Panc1 (cell line): ENCODE results near the gene FECH. TPM values are rescaled to one million over a fixed set of nuclear protein-coding genes. Genes with fewer than 3 reads are reported as not detected.
"Not testable (repeated sequence)": the region's sequence is repeated elsewhere in the genome, so short reads cannot be mapped to it uniquely, and the experiment has no call there.

Source experiments
- ATAC-seq: fragments of 200-7000 bp; cut with Tn5 transposase; 2 replicates; pipeline ENCODE4 v1.9.1; 2020; ENCODE audit warnings: mild to moderate bottlenecking, moderate library complexity
- BruUV-seq: library from RNA; stranded (reverse); fragments of 400-500 nt; replicated peaks from 2 replicates; lab custom pipeline; 2021; lab: Mats Ljungman, UMichigan
- CTCF ChIA-PET: fragments of 300-600 bp; sonication (Branson Sonifier 250); formaldehyde crosslinking; loops from one replicate; lab custom pipeline; 2022; ENCODE audit warnings: antibody characterized with exemption; lab: Charles Lee
- POLR2A ChIA-PET: fragments of 300-600 bp; sonication (Branson Sonifier 250); formaldehyde crosslinking; loops from one replicate; lab custom pipeline; 2022; ENCODE audit warnings: antibody characterized with exemption; lab: Charles Lee
- DNase-seq: peaks from one replicate; pipeline ENCODE4 v3.0.0-alpha.2; 2010; ENCODE audit warnings: low read depth, low spot score
- H3K27ac ChIP-seq: 2 replicates; pipeline ENCODE4 v1.5.1; 2011; ENCODE audit warnings: mild to moderate bottlenecking, low read length, inconsistent platforms
- H3K27me3 ChIP-seq: fragments of 200-500 bp; sonication (Bioruptor generic); 2 replicates; pipeline ENCODE4 v1.6.0; 2014; ENCODE audit warnings: low read length, inconsistent platforms; ENCODE audit not compliant: control insufficient read depth, insufficient read depth
- H3K36me3 ChIP-seq: fragments of 200-500 bp; sonication (Bioruptor generic); 2 replicates; pipeline ENCODE4 v1.5.1; 2014; ENCODE audit warnings: inconsistent platforms, mild to moderate bottlenecking, low read length, moderate library complexity; ENCODE audit not compliant: control insufficient read depth, insufficient read depth
- H3K4me1 ChIP-seq: 2 replicates; pipeline ENCODE4 v1.5.1; 2011; ENCODE audit warnings: inconsistent platforms, mild to moderate bottlenecking, low read length, moderate library complexity; ENCODE audit not compliant: control insufficient read depth, insufficient read depth
- H3K4me3 ChIP-seq, 2 experiments: 2 replicates each; pipeline ENCODE4 v1.5.1; 2011 to 2012; ENCODE audit warnings: low read depth in 2 of 2, low read length in 2 of 2, mild to moderate bottlenecking in 2 of 2, inconsistent platforms in 1 of 2, moderate library complexity in 1 of 2
- H3K9me3 ChIP-seq: fragments of 200-500 bp; sonication (Bioruptor generic); 2 replicates; pipeline ENCODE4 v1.5.1; 2014; ENCODE audit warnings: low read depth, mild to moderate bottlenecking, inconsistent platforms, low read length, moderate library complexity; ENCODE audit not compliant: control insufficient read depth, insufficient read depth
- POLR2AphosphoS5 ChIP-seq: IDR thresholded peaks from 2 replicates; pipeline ENCODE4 v1.6.1; 2012; ENCODE audit warnings: mild to moderate bottlenecking, low read depth, low read length, moderate library complexity
- SIN3A ChIP-seq: IDR thresholded peaks from 2 replicates; pipeline ENCODE4 v1.6.1; 2012; ENCODE audit warnings: low read depth, mild to moderate bottlenecking, low read length, moderate library complexity, borderline replicate concordance; ENCODE audit not compliant: insufficient read depth
- TCF7L2 ChIP-seq: IDR thresholded peaks from 2 replicates; pipeline ENCODE4 v1.6.1; 2011; ENCODE audit warnings: mild to moderate bottlenecking, low read depth, low read length, inconsistent platforms
- in situ Hi-C: cut with HindIII; loops from 2 replicates; pipeline ENCODE4 v1.10.0; 2016; ENCODE audit warnings: low sequenced_read_pairs, low pct_unique_long_range_greater_than_20kb
- intact Hi-C: fragments of 100-400 bp; cut with micrococcal nuclease; formaldehyde crosslinking; loops from one replicate; pipeline ENCODE4 v1.10.0; 2022; ENCODE audit not compliant: unreplicated experiment
- total RNA-seq: library from RNA; stranded (reverse); gene quantifications from one replicate; pipeline ENCODE4 v1.2.1, GENCODE V29; 2021; ENCODE audit not compliant: unreplicated experiment
- TF ChIP-seq, protein P1 (sequence below), 2 experiments: IDR thresholded peaks; 2 replicates each; pipeline ENCODE4 v1.6.1; 2011 to 2012; ENCODE audit warnings: low read depth in 2 of 2, control low read depth in 1 of 2, low read length in 1 of 2, mild to moderate bottlenecking in 1 of 2, moderate library complexity in 1 of 2; ENCODE audit not compliant: insufficient read depth in 1 of 2
- TF ChIP-seq, protein P2 (sequence below): fragments of 450-650 bp; IDR thresholded peaks from 2 replicates; pipeline ENCODE4 v1.5.1; 2017; ENCODE audit warnings: mild to moderate bottlenecking

Gene FECH
- total RNA-seq, 1 experiment from 2014 or later = 25.2 TPM

- Histone ChIP-seq H3K9me3 (no peaks in the 10 kb centered on the region), H3K4me3 (no peak overlapping the region), H3K27ac (no peak overlapping the region), H3K4me1 (no peaks in the 10 kb centered on the region), H3K36me3 (no peaks in the 10 kb centered on the region), H3K27me3 (no peaks in the 10 kb centered on the region)
- ATAC-seq (no peak), DNase-seq (no peak)
- TF ChIP-seq SIN3A = no peak
- TF ChIP-seq, protein P1, sequence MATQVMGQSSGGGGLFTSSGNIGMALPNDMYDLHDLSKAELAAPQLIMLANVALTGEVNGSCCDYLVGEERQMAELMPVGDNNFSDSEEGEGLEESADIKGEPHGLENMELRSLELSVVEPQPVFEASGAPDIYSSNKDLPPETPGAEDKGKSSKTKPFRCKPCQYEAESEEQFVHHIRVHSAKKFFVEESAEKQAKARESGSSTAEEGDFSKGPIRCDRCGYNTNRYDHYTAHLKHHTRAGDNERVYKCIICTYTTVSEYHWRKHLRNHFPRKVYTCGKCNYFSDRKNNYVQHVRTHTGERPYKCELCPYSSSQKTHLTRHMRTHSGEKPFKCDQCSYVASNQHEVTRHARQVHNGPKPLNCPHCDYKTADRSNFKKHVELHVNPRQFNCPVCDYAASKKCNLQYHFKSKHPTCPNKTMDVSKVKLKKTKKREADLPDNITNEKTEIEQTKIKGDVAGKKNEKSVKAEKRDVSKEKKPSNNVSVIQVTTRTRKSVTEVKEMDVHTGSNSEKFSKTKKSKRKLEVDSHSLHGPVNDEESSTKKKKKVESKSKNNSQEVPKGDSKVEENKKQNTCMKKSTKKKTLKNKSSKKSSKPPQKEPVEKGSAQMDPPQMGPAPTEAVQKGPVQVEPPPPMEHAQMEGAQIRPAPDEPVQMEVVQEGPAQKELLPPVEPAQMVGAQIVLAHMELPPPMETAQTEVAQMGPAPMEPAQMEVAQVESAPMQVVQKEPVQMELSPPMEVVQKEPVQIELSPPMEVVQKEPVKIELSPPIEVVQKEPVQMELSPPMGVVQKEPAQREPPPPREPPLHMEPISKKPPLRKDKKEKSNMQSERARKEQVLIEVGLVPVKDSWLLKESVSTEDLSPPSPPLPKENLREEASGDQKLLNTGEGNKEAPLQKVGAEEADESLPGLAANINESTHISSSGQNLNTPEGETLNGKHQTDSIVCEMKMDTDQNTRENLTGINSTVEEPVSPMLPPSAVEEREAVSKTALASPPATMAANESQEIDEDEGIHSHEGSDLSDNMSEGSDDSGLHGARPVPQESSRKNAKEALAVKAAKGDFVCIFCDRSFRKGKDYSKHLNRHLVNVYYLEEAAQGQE (IDR thresholded peaks at IDR 0.05; ENCODE audit: insufficient read depth in 1 of 2, low read depth in 2 of 2, low read length in 1 of 2) = no peak
- ChIA-PET POLR2A (no interaction called here), CTCF (no interaction called here)
- BruUV-seq = no TSS peak
- intact Hi-C loops (no loop called here), in situ Hi-C loops (no loop called here)
Measured at GRCh38 chr18:57527556-57528229, 58.8 kb downstream of the FECH start.

DNA sequence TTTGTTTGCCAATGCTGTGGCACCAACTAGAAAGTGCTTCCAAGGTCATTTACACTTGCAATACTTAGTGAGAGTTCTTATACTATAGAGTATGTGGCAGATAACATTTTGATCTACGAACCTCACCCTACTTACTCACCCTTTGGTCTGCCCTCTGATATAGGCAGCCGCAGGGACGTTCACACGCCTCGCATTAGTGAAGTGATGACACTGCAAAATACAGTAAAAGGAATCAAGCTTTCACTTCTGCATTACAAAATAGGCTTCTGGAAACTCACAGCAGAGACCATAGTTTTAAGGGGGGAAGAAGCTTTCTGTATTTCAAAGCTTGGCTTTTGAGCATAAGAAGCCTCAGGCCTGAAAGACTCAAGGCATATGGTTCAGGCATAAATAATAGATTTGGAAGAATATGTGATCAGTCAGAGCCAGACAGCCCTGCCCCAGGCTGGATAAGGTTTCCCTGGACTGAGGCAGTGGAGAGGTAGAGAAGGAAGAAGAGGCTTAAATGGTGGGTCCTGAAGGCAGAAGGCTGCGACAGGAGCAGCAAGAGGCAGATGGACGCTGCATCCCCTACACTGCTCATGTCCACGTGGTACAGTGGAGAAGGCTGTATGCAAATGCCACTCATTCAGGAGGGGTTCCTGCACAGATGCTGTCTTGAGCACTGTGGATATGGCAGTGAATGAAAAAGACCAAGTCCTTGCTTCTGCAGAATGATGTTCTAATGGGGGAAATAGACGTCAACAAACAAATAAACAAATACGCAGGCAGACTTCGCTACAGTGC is 63.1 kb downstream of the FECH start:
- BruUV-seq = no TSS peak
- POLR2A ChIA-PET = no interaction called here
- DNase-seq (no peak), ATAC-seq (no peak)
- CTCF ChIA-PET = no interaction called here
- in situ Hi-C loops = no loop called here
- no peaks in the 10 kb centered on the region for H3K4me1 ChIP-seq
- no peaks in the 10 kb centered on the region for H3K27me3 ChIP-seq
- H3K9me3 ChIP-seq = no peaks in the 10 kb centered on the region
- intact Hi-C loops = no loop called here
- no peak overlapping the region for H3K27ac ChIP-seq
- TF ChIP-seq TCF7L2 (no peak), POLR2AphosphoS5 (no peak), SIN3A (no peak)
- TF ChIP-seq, protein P2, sequence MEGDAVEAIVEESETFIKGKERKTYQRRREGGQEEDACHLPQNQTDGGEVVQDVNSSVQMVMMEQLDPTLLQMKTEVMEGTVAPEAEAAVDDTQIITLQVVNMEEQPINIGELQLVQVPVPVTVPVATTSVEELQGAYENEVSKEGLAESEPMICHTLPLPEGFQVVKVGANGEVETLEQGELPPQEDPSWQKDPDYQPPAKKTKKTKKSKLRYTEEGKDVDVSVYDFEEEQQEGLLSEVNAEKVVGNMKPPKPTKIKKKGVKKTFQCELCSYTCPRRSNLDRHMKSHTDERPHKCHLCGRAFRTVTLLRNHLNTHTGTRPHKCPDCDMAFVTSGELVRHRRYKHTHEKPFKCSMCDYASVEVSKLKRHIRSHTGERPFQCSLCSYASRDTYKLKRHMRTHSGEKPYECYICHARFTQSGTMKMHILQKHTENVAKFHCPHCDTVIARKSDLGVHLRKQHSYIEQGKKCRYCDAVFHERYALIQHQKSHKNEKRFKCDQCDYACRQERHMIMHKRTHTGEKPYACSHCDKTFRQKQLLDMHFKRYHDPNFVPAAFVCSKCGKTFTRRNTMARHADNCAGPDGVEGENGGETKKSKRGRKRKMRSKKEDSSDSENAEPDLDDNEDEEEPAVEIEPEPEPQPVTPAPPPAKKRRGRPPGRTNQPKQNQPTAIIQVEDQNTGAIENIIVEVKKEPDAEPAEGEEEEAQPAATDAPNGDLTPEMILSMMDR = no peak
- TF ChIP-seq, protein P1 (IDR thresholded peaks at IDR 0.05; ENCODE audit: insufficient read depth in 1 of 2, low read depth in 2 of 2, low read length in 1 of 2) = no peak
- H3K36me3 ChIP-seq = no peaks in the 10 kb centered on the region
- H3K4me3 ChIP-seq = no peak overlapping the region

GRCh38 chr18:57522348-57522747 is 64.2 kb downstream of the FECH start:
- in situ Hi-C loops, H3K9me3 ChIP-seq, H3K27ac ChIP-seq, H3K4me1 ChIP-seq, BruUV-seq, H3K36me3 ChIP-seq, DNase-seq, H3K27me3 ChIP-seq, POLR2A ChIA-PET, intact Hi-C loops, CTCF ChIA-PET, ATAC-seq, H3K4me3 ChIP-seq: not testable (repeated sequence)
